Activated naive CD8-positive, alpha-beta T cell (primary cell): Measurements from ENCODE around the gene ATP1A2.

ENCODE experiments used
- H3K27ac Mint-ChIP-seq: one replicate; pipeline ENCODE4 v1.8.0; 2021; ENCODE audit warnings: mixed read lengths
- H3K27me3 Mint-ChIP-seq: one replicate; pipeline ENCODE4 v1.8.0; 2021; ENCODE audit warnings: mixed read lengths
- H3K36me3 Mint-ChIP-seq: one replicate; pipeline ENCODE4 v1.8.0; 2021; ENCODE audit warnings: mixed read lengths
- H3K4me1 Mint-ChIP-seq: one replicate; pipeline ENCODE4 v1.8.0; 2021; ENCODE audit warnings: low read depth, mixed read lengths
- H3K4me3 Mint-ChIP-seq: one replicate; pipeline ENCODE4 v1.8.0; 2021; ENCODE audit warnings: mild to moderate bottlenecking, mixed read lengths
- H3K9me3 Mint-ChIP-seq: one replicate; pipeline ENCODE4 v1.8.0; 2021; ENCODE audit warnings: low read depth, mixed read lengths

Gene ATP1A2

GRCh38 chr1:160081261-160081936 lies 34.2 kb upstream of the ATP1A2 start, which contains the start of gene KCNJ9:
Gene KCNJ9, plus strand, starts transcription at chr1:160081538. Its CDS starts 2,493 bp downstream, at chr1:160084031.
- no peak within 1 kb of the TSS for H3K4me3 Mint-ChIP-seq
- H3K9me3 Mint-ChIP-seq, result no peaks in the 10 kb centered on the region
- no peaks in the 10 kb centered on the region for H3K36me3 Mint-ChIP-seq
- peaks cover 35% of the 10 kb centered on the region for H3K27me3 Mint-ChIP-seq
- peaks cover 15% of the 10 kb centered on the region for H3K4me1 Mint-ChIP-seq
- no peak within 1 kb of the TSS for H3K27ac Mint-ChIP-seq

- no peaks in the 10 kb centered on the region for H3K36me3 Mint-ChIP-seq
- H3K27ac Mint-ChIP-seq, result no peak overlapping the region
- H3K4me1 Mint-ChIP-seq, result peaks cover 15% of the 10 kb centered on the region
- H3K9me3 Mint-ChIP-seq, result no peaks in the 10 kb centered on the region
- H3K4me3 Mint-ChIP-seq, result no peak overlapping the region
- H3K27me3 Mint-ChIP-seq, result peaks cover 32% of the 10 kb centered on the region
Measured at GRCh38 chr1:160082487-160082886, 33.1 kb upstream of the ATP1A2 start.

DNA sequence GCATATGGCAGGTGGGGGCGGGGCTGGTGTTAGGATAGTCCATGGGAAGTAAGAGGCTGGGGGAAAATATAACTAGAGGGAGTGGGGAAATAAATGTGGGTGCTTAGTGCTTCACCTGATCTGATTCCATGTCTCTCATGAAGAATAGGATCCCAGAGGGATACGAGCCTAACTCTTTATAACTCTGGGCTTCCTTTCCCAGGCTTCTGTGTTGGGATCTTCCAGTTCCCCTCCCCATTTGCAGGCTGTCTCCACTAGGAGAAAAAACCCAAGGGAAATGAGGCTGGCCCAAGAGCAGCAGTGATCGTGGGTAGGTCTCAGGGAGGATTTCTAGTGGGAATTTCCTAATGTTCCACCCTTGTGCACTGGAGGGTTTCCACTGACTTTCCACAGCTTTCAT lies 32.6 kb upstream of the ATP1A2 start:
- peaks cover 30% of the 10 kb centered on the region for H3K27me3 Mint-ChIP-seq
- no peak overlapping the region for H3K27ac Mint-ChIP-seq
- peak overlapping the region; percentile 51 for H3K4me3 Mint-ChIP-seq
- no peaks in the 10 kb centered on the region for H3K36me3 Mint-ChIP-seq
- H3K4me1 Mint-ChIP-seq, result peaks cover 15% of the 10 kb centered on the region
- no peaks in the 10 kb centered on the region for H3K9me3 Mint-ChIP-seq

GRCh38 chr1:160083968-160084770 lies 31.4 kb upstream of the ATP1A2 start:
- H3K27ac Mint-ChIP-seq, result no peak overlapping the region
- no peaks in the 10 kb centered on the region for H3K36me3 Mint-ChIP-seq
- H3K4me3 Mint-ChIP-seq, result peak overlapping the region; percentile 66
- H3K4me1 Mint-ChIP-seq, result peaks cover 15% of the 10 kb centered on the region
- H3K27me3 Mint-ChIP-seq, result peaks cover 23% of the 10 kb centered on the region
- H3K9me3 Mint-ChIP-seq, result no peaks in the 10 kb centered on the region

GRCh38 chr1:160084771-160085321 lies 30.7 kb upstream of the ATP1A2 start:
- Mint-ChIP-seq H3K4me1 (peaks cover 14% of the 10 kb centered on the region), H3K36me3 (no peaks in the 10 kb centered on the region), H3K27ac (no peak overlapping the region), H3K9me3 (no peaks in the 10 kb centered on the region), H3K27me3 (peaks cover 19% of the 10 kb centered on the region), H3K4me3 (no peak overlapping the region)

GRCh38 chr1:160085686-160086455 lies 29.7 kb upstream of the ATP1A2 start:
- Mint-ChIP-seq H3K27me3 (peaks cover 9% of the 10 kb centered on the region), H3K36me3 (no peaks in the 10 kb centered on the region), H3K4me3 (peak overlapping the region; percentile 17), H3K27ac (peak overlapping the region; percentile 41), H3K4me1 (peaks cover 16% of the 10 kb centered on the region), H3K9me3 (no peaks in the 10 kb centered on the region)

DNA sequence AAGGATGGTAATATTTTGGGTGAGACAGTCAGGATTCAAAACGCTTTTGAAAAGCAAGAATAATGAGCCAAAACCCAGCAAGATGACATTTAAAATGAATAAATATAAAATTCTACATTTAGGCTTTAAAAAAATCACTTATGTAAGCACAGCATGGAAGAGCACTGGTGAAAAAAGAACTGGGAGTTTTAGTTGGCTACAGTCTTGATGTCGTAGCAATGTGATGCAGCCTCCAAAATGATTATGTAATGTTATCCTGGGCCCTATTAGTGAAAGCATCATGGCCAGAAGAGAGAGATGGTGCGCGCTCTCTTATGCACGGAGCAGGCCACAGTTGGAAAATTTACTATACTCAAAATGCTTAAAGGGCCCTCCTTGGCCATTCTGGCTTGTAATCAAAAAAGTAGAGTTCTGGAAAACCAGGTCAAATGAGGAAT lies 29.1 kb upstream of the ATP1A2 start:
- Mint-ChIP-seq H3K9me3 (no peaks in the 10 kb centered on the region), H3K27me3 (peaks cover 4% of the 10 kb centered on the region), H3K36me3 (no peaks in the 10 kb centered on the region)

DNA sequence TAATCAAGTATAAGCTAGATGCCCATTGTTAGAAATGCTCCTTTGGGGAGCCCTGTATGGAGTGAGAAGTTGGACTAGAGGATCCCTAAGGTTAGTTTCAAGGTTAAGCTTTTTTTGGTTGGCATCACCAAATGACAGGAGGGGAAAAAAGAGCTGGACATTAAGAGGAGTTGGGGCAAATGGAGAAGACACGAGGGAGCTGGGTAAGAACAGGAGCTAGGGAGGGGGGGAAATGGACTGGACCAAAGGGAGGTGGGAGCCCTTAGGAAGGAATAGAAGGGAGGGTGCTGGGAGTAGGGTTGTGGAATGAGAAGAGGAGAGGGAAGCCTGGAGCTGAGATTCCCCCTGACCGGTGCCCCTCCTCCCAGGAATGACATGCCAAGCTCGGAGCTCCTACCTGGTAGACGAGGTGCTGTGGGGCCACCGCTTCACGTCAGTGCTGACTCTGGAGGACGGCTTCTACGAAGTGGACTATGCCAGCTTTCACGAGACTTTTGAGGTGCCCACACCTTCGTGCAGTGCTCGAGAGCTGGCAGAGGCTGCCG lies 28.4 kb upstream of the ATP1A2 start:
- H3K9me3 Mint-ChIP-seq, result no peaks in the 10 kb centered on the region
- H3K27ac Mint-ChIP-seq, result no peak overlapping the region
- no peaks in the 10 kb centered on the region for H3K36me3 Mint-ChIP-seq
- no peak overlapping the region for H3K4me3 Mint-ChIP-seq
- no peaks in the 10 kb centered on the region for H3K27me3 Mint-ChIP-seq
- H3K4me1 Mint-ChIP-seq, result peaks cover 18% of the 10 kb centered on the region

More for the DNA sequence above, 29.1 kb upstream of the ATP1A2 start:
- H3K4me3 Mint-ChIP-seq, result no peak overlapping the region
- H3K27ac Mint-ChIP-seq, result no peak overlapping the region
- H3K4me1 Mint-ChIP-seq, result peaks cover 16% of the 10 kb centered on the region

- Mint-ChIP-seq H3K27ac (no peak overlapping the region), H3K27me3 (no peaks in the 10 kb centered on the region), H3K36me3 (no peaks in the 10 kb centered on the region), H3K4me3 (no peak overlapping the region), H3K4me1 (peaks cover 26% of the 10 kb centered on the region), H3K9me3 (no peaks in the 10 kb centered on the region)
Measured at GRCh38 chr1:160089883-160090282, 25.7 kb upstream of the ATP1A2 start.

GRCh38 chr1:160090760-160091159 lies 24.8 kb upstream of the ATP1A2 start:
- H3K36me3 Mint-ChIP-seq, result no peaks in the 10 kb centered on the region

GRCh38 chr1:160091666-160092223 lies 23.8 kb upstream of the ATP1A2 start:
- Mint-ChIP-seq H3K4me1 (peaks cover 31% of the 10 kb centered on the region), H3K27me3 (no peaks in the 10 kb centered on the region), H3K4me3 (no peak overlapping the region), H3K36me3 (no peaks in the 10 kb centered on the region), H3K9me3 (no peaks in the 10 kb centered on the region), H3K27ac (no peak overlapping the region)

More at GRCh38 chr1:160090760-160091159, 24.8 kb upstream of the ATP1A2 start:
- no peak overlapping the region for H3K4me3 Mint-ChIP-seq
- H3K4me1 Mint-ChIP-seq, result peaks cover 22% of the 10 kb centered on the region
- H3K9me3 Mint-ChIP-seq, result no peaks in the 10 kb centered on the region
- H3K27me3 Mint-ChIP-seq, result no peaks in the 10 kb centered on the region
- H3K27ac Mint-ChIP-seq, result peak overlapping the region; percentile 46

- Mint-ChIP-seq H3K27me3 (no peaks in the 10 kb centered on the region), H3K4me1 (peaks cover 38% of the 10 kb centered on the region), H3K9me3 (no peaks in the 10 kb centered on the region), H3K36me3 (no peaks in the 10 kb centered on the region), H3K4me3 (no peak overlapping the region), H3K27ac (no peak overlapping the region)
Measured at GRCh38 chr1:160092366-160093068, 23.0 kb upstream of the ATP1A2 start.

GRCh38 chr1:160093069-160093395 lies 22.5 kb upstream of the ATP1A2 start:
- no peak overlapping the region for H3K27ac Mint-ChIP-seq
- no peaks in the 10 kb centered on the region for H3K36me3 Mint-ChIP-seq
- H3K4me1 Mint-ChIP-seq, result peaks cover 42% of the 10 kb centered on the region
- H3K27me3 Mint-ChIP-seq, result no peaks in the 10 kb centered on the region
- no peak overlapping the region for H3K4me3 Mint-ChIP-seq
- H3K9me3 Mint-ChIP-seq, result no peaks in the 10 kb centered on the region
